ENCODE measurements around the gene NOP9. TPM values are rescaled to one million over a fixed set of nuclear protein-coding genes. Genes with fewer than 3 reads are reported as not detected.

NOP9 gene
- total and polyA plus RNA-seq, 9 of the 15 experiments (the other 6 are each of a cell fraction or from before 2014, with no cell fraction given), result 1.0 to 27.9 (median 15.1) TPM

GRCh38 chr14:24332268-24332993 is 32.8 kb downstream of the NOP9 start (continued):
- TF ChIP-seq MED1 (CRISPR knock-in tag; IDR thresholded peaks at IDR 0.05; ENCODE audit: borderline replicate concordance) (no peak), ILF3 (IDR thresholded peaks at IDR 0.05; ENCODE audit: borderline replicate concordance) (no peak), EHMT2 (IDR thresholded peaks at IDR 0.05) (no peak), TGIF2 (CRISPR knock-in tag; IDR thresholded peaks at IDR 0.05) (no peak), MAX (CRISPR knock-in tag; IDR thresholded peaks at IDR 0.05) (peak; percentile 65), CBX1 (IDR thresholded peaks at IDR 0.05; ENCODE audit: low read depth) (no peak), MNT (conservative IDR thresholded peaks at IDR 0.05) (peak in 1 of 2 experiments; percentile 14; a peak in 1 of 4 replicates), RFX7 (CRISPR knock-in tag; IDR thresholded peaks at IDR 0.05) (no peak), ZNF668 (CRISPR knock-in tag; IDR thresholded peaks at IDR 0.05) (no peak), ZNF347 (CRISPR knock-in tag; IDR thresholded peaks at IDR 0.05; ENCODE audit: low read depth) (no peak), NR0B1 (IDR thresholded peaks at IDR 0.05; ENCODE audit: partially characterized antibody) (no peak), POU5F1 (IDR thresholded peaks at IDR 0.05; ENCODE audit: borderline replicate concordance, low read depth, low read length, partially characterized antibody) (no peak), NBN (IDR thresholded peaks at IDR 0.05; ENCODE audit: low read depth) (no peak)
- TF ChIP-seq, protein P1, sequence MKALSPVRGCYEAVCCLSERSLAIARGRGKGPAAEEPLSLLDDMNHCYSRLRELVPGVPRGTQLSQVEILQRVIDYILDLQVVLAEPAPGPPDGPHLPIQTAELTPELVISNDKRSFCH (CRISPR knock-in tag; IDR thresholded peaks at IDR 0.05), result no peak
- TF ChIP-seq, protein P1 (tag; IDR thresholded peaks at IDR 0.05), result peak; percentile 56; the same call in 1 of the 2 replicates
- TF ChIP-seq, protein P2, sequence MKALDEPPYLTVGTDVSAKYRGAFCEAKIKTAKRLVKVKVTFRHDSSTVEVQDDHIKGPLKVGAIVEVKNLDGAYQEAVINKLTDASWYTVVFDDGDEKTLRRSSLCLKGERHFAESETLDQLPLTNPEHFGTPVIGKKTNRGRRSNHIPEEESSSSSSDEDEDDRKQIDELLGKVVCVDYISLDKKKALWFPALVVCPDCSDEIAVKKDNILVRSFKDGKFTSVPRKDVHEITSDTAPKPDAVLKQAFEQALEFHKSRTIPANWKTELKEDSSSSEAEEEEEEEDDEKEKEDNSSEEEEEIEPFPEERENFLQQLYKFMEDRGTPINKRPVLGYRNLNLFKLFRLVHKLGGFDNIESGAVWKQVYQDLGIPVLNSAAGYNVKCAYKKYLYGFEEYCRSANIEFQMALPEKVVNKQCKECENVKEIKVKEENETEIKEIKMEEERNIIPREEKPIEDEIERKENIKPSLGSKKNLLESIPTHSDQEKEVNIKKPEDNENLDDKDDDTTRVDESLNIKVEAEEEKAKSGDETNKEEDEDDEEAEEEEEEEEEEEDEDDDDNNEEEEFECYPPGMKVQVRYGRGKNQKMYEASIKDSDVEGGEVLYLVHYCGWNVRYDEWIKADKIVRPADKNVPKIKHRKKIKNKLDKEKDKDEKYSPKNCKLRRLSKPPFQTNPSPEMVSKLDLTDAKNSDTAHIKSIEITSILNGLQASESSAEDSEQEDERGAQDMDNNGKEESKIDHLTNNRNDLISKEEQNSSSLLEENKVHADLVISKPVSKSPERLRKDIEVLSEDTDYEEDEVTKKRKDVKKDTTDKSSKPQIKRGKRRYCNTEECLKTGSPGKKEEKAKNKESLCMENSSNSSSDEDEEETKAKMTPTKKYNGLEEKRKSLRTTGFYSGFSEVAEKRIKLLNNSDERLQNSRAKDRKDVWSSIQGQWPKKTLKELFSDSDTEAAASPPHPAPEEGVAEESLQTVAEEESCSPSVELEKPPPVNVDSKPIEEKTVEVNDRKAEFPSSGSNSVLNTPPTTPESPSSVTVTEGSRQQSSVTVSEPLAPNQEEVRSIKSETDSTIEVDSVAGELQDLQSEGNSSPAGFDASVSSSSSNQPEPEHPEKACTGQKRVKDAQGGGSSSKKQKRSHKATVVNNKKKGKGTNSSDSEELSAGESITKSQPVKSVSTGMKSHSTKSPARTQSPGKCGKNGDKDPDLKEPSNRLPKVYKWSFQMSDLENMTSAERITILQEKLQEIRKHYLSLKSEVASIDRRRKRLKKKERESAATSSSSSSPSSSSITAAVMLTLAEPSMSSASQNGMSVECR (CRISPR knock-in tag; IDR thresholded peaks at IDR 0.05), result peak; percentile 48; the same call in 1 of the 2 replicates
- TF ChIP-seq, protein P3, sequence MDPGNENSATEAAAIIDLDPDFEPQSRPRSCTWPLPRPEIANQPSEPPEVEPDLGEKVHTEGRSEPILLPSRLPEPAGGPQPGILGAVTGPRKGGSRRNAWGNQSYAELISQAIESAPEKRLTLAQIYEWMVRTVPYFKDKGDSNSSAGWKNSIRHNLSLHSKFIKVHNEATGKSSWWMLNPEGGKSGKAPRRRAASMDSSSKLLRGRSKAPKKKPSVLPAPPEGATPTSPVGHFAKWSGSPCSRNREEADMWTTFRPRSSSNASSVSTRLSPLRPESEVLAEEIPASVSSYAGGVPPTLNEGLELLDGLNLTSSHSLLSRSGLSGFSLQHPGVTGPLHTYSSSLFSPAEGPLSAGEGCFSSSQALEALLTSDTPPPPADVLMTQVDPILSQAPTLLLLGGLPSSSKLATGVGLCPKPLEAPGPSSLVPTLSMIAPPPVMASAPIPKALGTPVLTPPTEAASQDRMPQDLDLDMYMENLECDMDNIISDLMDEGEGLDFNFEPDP (CRISPR knock-in tag; IDR thresholded peaks at IDR 0.05), result no peak
